Smooth muscle cell (in vitro differentiated cells): ENCODE data around the gene SWT1. TPM values are rescaled to one million over a fixed set of nuclear protein-coding genes. Genes with fewer than 3 reads are reported as not detected.

Source experiments
- DNase-seq: peaks from one replicate; lab custom pipeline; 2025; ENCODE audit not compliant: unreplicated experiment; lab: John Stamatoyannopoulos, UW
- H2AFZ ChIP-seq: fragments of 200-600 bp; sonication (generic); 2 replicates; pipeline ENCODE4 v1.6.0; 2016; ENCODE audit warnings: antibody characterized with exemption, low read depth, mild to moderate bottlenecking
- H3F3A ChIP-seq: fragments of 200-600 bp; sonication (generic); 2 replicates; pipeline ENCODE4 v1.6.0; 2017; ENCODE audit warnings: antibody characterized with exemption, low read depth
- H3K27ac ChIP-seq: fragments of 200-600 bp; sonication (generic); 2 replicates; pipeline ENCODE4 v1.5.1; 2016; ENCODE audit warnings: low read depth, mild to moderate bottlenecking
- H3K27me3 ChIP-seq: fragments of 200-600 bp; sonication (generic); 2 replicates; pipeline ENCODE4 v1.6.1; 2016; ENCODE audit warnings: low read depth, mild to moderate bottlenecking
- H3K36me3 ChIP-seq: fragments of 200-600 bp; sonication (generic); 2 replicates; pipeline ENCODE4 v1.5.1; 2016; ENCODE audit warnings: low read depth
- H3K4me1 ChIP-seq: fragments of 200-600 bp; sonication (generic); 2 replicates; pipeline ENCODE4 v1.5.1; 2016; ENCODE audit warnings: low read depth
- H3K4me2 ChIP-seq: fragments of 200-600 bp; sonication (generic); 2 replicates; pipeline ENCODE4 v1.6.0; 2016; ENCODE audit warnings: mild to moderate bottlenecking
- H3K4me3 ChIP-seq: fragments of 200-600 bp; sonication (generic); 2 replicates; pipeline ENCODE4 v1.5.1; 2016; ENCODE audit warnings: mild to moderate bottlenecking
- H3K79me2 ChIP-seq: fragments of 200-600 bp; sonication (generic); 2 replicates; pipeline ENCODE4 v1.6.0; 2016; ENCODE audit warnings: low read depth, mild to moderate bottlenecking
- H3K9ac ChIP-seq: fragments of 200-600 bp; sonication (generic); 2 replicates; pipeline ENCODE4 v1.6.0; 2016; ENCODE audit warnings: low read depth
- H3K9me3 ChIP-seq: fragments of 200-600 bp; sonication (generic); replicated peaks from 2 replicates; pipeline ENCODE4 v1.5.1; 2016; ENCODE audit warnings: low read depth
- H4K20me1 ChIP-seq: fragments of 200-600 bp; sonication (generic); 2 replicates; pipeline ENCODE4 v1.6.0; 2016; ENCODE audit warnings: low read depth
- WGBS: methylation state at CpG from one replicate; pipeline ENCODE4 v1.1.7; 2016; ENCODE audit warnings: low lambda C conversion rate; 5-methylcytosine and 5-hydroxymethylcytosine counted together
- polyA plus RNA-seq: library from polyadenylated mRNA; unstranded; fragments of >200 nt; fragmentation: Nextera tagmentation; extraction: Ambion mirVana; gene quantifications from 2 replicates; pipeline ENCODE4 v1.2.1, GENCODE V29; 2016
- total RNA-seq: library from RNA; depleted of rRNA; stranded (reverse); fragments of >200 nt; gene quantifications from 2 replicates; pipeline ENCODE4 v1.2.3, GENCODE V29; 2014
- TF ChIP-seq, protein P1 (sequence below): fragments of 200-600 bp; sonication (generic); IDR thresholded peaks from 2 replicates; pipeline ENCODE4 v1.5.1; 2017; ENCODE audit warnings: borderline replicate concordance, mild to moderate bottlenecking, antibody characterized with exemption; ENCODE audit not compliant: insufficient read depth, poor library complexity, severe bottlenecking

Gene SWT1
- total and polyA plus RNA-seq, 2 experiments from 2014 or later = 1.7 to 11.2 TPM

DNA sequence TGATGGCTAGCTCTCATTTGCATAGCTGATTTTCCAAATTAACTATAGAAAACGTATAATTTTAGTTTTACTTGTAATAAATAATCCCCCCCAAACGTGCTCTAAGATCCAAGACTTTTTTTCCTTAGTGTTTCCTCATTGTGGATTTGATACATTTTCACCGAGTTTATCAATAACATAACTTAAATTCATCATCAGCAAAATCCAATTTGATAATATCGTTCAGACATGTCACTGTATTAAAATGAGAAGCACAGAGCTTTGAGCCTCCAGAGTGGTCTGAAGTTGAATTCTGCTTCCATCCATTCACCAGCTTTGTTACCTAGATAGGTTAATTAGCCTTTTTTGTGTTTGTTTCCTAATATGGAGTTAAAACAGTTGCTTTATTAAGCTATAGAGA, 108.3 kb downstream of the SWT1 start:
- H3K27ac ChIP-seq = no peak overlapping the region

DNA sequence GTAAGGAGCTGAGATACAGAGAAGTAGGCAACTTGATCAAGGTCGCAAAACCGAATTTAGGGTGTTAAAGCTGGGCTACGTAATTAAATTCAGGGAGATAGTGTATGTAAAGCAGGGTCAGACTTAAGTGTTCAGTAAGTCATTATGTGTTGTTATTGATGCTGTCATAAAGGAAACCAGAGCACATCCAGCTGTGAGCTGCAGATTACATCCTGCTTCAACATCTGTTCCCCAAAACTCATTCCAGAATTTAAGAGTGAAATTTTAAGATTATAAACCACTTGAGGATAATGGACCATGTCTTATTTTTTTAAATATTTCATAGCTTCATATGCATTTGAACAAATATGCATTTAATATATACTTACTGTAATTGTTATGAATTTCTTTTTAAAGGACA, 110.3 kb downstream of the SWT1 start:
- H3K9ac ChIP-seq = no peak overlapping the region
- no peaks in the 10 kb centered on the region for H3K36me3 ChIP-seq
- H3K4me2 ChIP-seq = no peak overlapping the region
- no peak overlapping the region for H2AFZ ChIP-seq
- no peaks in the 10 kb centered on the region for H4K20me1 ChIP-seq
- no peaks in the 10 kb centered on the region for H3K79me2 ChIP-seq
- H3K4me1 ChIP-seq = no peaks in the 10 kb centered on the region
- WGBS = 76% methylated on average over 3 of the region's 3 CpGs
- no peak overlapping the region for H3K4me3 ChIP-seq
- H3K27me3 ChIP-seq = no peaks in the 10 kb centered on the region
- H3K9me3 ChIP-seq = no peaks in the 10 kb centered on the region
- no peaks in the 10 kb centered on the region for H3F3A ChIP-seq
- H3K27ac ChIP-seq = no peak overlapping the region
- TF ChIP-seq, protein P1, sequence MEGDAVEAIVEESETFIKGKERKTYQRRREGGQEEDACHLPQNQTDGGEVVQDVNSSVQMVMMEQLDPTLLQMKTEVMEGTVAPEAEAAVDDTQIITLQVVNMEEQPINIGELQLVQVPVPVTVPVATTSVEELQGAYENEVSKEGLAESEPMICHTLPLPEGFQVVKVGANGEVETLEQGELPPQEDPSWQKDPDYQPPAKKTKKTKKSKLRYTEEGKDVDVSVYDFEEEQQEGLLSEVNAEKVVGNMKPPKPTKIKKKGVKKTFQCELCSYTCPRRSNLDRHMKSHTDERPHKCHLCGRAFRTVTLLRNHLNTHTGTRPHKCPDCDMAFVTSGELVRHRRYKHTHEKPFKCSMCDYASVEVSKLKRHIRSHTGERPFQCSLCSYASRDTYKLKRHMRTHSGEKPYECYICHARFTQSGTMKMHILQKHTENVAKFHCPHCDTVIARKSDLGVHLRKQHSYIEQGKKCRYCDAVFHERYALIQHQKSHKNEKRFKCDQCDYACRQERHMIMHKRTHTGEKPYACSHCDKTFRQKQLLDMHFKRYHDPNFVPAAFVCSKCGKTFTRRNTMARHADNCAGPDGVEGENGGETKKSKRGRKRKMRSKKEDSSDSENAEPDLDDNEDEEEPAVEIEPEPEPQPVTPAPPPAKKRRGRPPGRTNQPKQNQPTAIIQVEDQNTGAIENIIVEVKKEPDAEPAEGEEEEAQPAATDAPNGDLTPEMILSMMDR = no peak
- no peak for DNase-seq

More for the DNA sequence above, 108.3 kb downstream of the SWT1 start:
- no peaks in the 10 kb centered on the region for H3K79me2 ChIP-seq
- H4K20me1 ChIP-seq = no peaks in the 10 kb centered on the region
- 96% methylated on average over 4 of the region's 4 CpGs for WGBS
- no peaks in the 10 kb centered on the region for H3F3A ChIP-seq
- DNase-seq = no peak
- no peak overlapping the region for H3K4me3 ChIP-seq
- TF ChIP-seq, protein P1 = no peak
- H3K27me3 ChIP-seq = no peaks in the 10 kb centered on the region
- no peak overlapping the region for H3K9ac ChIP-seq
- no peaks in the 10 kb centered on the region for H3K36me3 ChIP-seq
- no peak overlapping the region for H2AFZ ChIP-seq
- no peaks in the 10 kb centered on the region for H3K9me3 ChIP-seq
- H3K4me1 ChIP-seq = no peaks in the 10 kb centered on the region
- H3K4me2 ChIP-seq = no peak overlapping the region

DNA sequence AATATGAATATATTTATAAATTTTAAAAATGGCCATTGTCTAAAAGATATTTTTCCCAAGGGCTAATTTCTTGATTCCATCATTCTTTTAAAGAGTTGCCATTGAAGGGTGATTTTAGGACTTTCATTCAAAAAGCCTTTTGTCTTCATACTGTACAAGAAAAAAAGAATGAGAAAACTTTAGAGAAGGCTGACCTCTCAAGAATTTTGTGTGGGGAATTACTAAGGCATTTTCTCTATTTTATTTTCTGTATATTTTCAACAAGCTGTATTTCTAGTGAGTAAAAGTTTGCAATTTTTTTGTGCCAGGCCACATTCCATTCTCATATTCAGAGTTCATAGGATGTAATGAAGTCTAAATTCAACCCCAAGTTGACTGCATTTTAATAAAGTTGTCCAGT, 110.7 kb downstream of the SWT1 start:
- Histone ChIP-seq H3K9ac (no peak overlapping the region), H3K4me2 (no peak overlapping the region), H3K4me1 (no peaks in the 10 kb centered on the region), H2AFZ (no peak overlapping the region), H3F3A (no peaks in the 10 kb centered on the region), H3K9me3 (no peaks in the 10 kb centered on the region), H3K36me3 (no peaks in the 10 kb centered on the region), H3K27ac (no peak overlapping the region), H3K27me3 (no peaks in the 10 kb centered on the region), H3K4me3 (no peak overlapping the region), H4K20me1 (no peaks in the 10 kb centered on the region), H3K79me2 (no peaks in the 10 kb centered on the region)
- no peak for DNase-seq
- TF ChIP-seq, protein P1 = no peak

DNA sequence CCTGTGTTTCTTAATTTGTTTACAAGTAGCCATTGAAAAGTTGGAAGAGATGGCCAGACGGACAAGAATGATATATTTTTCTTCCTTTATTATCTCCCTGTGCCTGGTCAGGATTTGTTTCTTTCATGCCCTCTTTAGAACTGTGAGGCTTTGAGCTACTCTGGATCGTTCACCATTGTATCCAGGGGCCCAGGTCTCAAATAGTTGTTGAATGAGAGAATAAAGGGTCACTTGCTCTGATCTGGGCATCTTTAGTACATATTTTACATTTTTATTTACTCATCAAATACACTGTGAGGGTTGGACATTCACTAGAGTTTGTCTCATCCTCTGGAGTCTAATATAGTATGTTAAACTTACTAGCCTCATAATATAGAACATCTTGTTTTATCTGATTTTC, 111.4 kb downstream of the SWT1 start:
- Histone ChIP-seq H3K9me3 (no peaks in the 10 kb centered on the region), H3K4me3 (no peak overlapping the region), H3K4me1 (no peaks in the 10 kb centered on the region), H3K27me3 (no peaks in the 10 kb centered on the region), H3K4me2 (no peak overlapping the region), H3K9ac (no peak overlapping the region), H3K79me2 (no peaks in the 10 kb centered on the region), H3K27ac (no peak overlapping the region), H2AFZ (no peak overlapping the region), H3K36me3 (no peaks in the 10 kb centered on the region), H4K20me1 (no peaks in the 10 kb centered on the region), H3F3A (no peaks in the 10 kb centered on the region)
- DNase-seq = no peak
- TF ChIP-seq, protein P1 = no peak
- 85% methylated on average over 2 of the region's 2 CpGs for WGBS
